Ishikawa (cell line): ENCODE results near the gene COX5A.

Experiments used
- CEBPB ChIP-seq: IDR thresholded peaks from 2 replicates; pipeline ENCODE4 v1.6.1; 2012
- CREB1 ChIP-seq: IDR thresholded peaks from 2 replicates; pipeline ENCODE4 v1.6.1; 2012; ENCODE audit warnings: low read depth
- EGR1 ChIP-seq: IDR thresholded peaks from 2 replicates; pipeline ENCODE4 v1.6.1; 2012
- EP300 ChIP-seq: IDR thresholded peaks from 2 replicates; pipeline ENCODE4 v1.6.1; 2012; ENCODE audit warnings: borderline replicate concordance
- FOXM1 ChIP-seq: IDR thresholded peaks from 2 replicates; pipeline ENCODE4 v1.6.1; 2012; ENCODE audit warnings: low read depth, borderline replicate concordance
- MAX ChIP-seq: IDR thresholded peaks from 2 replicates; pipeline ENCODE4 v1.6.1; 2012
- NFIC ChIP-seq: IDR thresholded peaks from 2 replicates; pipeline ENCODE4 v1.6.1; 2012
- RAD21 ChIP-seq: IDR thresholded peaks from 2 replicates; pipeline ENCODE4 v1.6.1; 2012; ENCODE audit warnings: low read depth
- REST ChIP-seq: IDR thresholded peaks from 2 replicates; pipeline ENCODE4 v1.6.1; 2012; ENCODE audit warnings: low read depth, mild to moderate bottlenecking
- TAF1 ChIP-seq: IDR thresholded peaks from 2 replicates; pipeline ENCODE4 v1.6.1; 2012; ENCODE audit warnings: low read depth, mild to moderate bottlenecking
- TCF12 ChIP-seq: IDR thresholded peaks from 2 replicates; pipeline ENCODE4 v1.6.1; 2012; ENCODE audit warnings: low read depth
- TEAD4 ChIP-seq: IDR thresholded peaks from 2 replicates; pipeline ENCODE4 v1.6.1; 2012
- USF1 ChIP-seq: IDR thresholded peaks from 2 replicates; pipeline ENCODE4 v1.6.1; 2012
- YY1 ChIP-seq: IDR thresholded peaks from 2 replicates; pipeline ENCODE4 v1.6.1; 2012; ENCODE audit warnings: low read depth
- ZBTB7A ChIP-seq: IDR thresholded peaks from 2 replicates; pipeline ENCODE4 v1.6.1; 2012; ENCODE audit warnings: low read depth

COX5A gene

GRCh38 chr15:74878273-74878672, 59.6 kb downstream of the COX5A start:
- TF ChIP-seq CREB1 = no peak
- TF ChIP-seq TAF1 = no peak
- TF ChIP-seq FOXM1 = no peak
- no peak for TF ChIP-seq TCF12
- TF ChIP-seq USF1 = no peak
- no peak for TF ChIP-seq REST
- no peak for TF ChIP-seq TEAD4

- TF ChIP-seq FOXM1 (no peak), ZBTB7A (no peak), NFIC (no peak), MAX (no peak)
Observed at GRCh38 chr15:74873756-74874424, 64.0 kb downstream of the COX5A start.

GRCh38 chr15:74873036-74873755, 64.7 kb downstream of the COX5A start, which contains the start of gene SCAMP2:
TSS of gene SCAMP2 (minus strand) at chr15:74873365. CDS start at chr15:74873255, 110 bp downstream.
- TF ChIP-seq TCF12 (peak; percentile 66; the same call in 1 of the 2 replicates), YY1 (no peak), RAD21 (no peak), REST (no peak), EGR1 (peak; percentile 9; the same call in 1 of the 2 replicates), FOXM1 (no peak), MAX (peak; percentile 75; the same call in 1 of the 2 replicates), ZBTB7A (0 out of 2 replicates have a peak, but pooled peaks have one; percentile 61), TEAD4 (no peak), EP300 (no peak; the same call in 1 of the 2 replicates), CREB1 (peak; percentile 60), CEBPB (no peak), NFIC (no peak), USF1 (no peak), TAF1 (peak; percentile 80)

GRCh38 chr15:74872702-74873035, 65.2 kb downstream of the COX5A start:
- TF ChIP-seq ZBTB7A (no peak; the same call in 1 of the 2 replicates), CEBPB (no peak)

GRCh38 chr15:74870436-74871215, 67.2 kb downstream of the COX5A start:
- TF ChIP-seq FOXM1 = no peak
- TF ChIP-seq RAD21 = no peak
- no peak for TF ChIP-seq TAF1
- no peak for TF ChIP-seq ZBTB7A
- no peak for TF ChIP-seq REST
- no peak for TF ChIP-seq CEBPB
- TF ChIP-seq EGR1 = no peak
- no peak for TF ChIP-seq TCF12
- no peak for TF ChIP-seq USF1
- TF ChIP-seq TEAD4 = no peak
- TF ChIP-seq YY1 = no peak
- no peak for TF ChIP-seq NFIC
- no peak for TF ChIP-seq MAX
- TF ChIP-seq EP300 = no peak
- no peak for TF ChIP-seq CREB1
